SU-DHL-6 (cell line): ENCODE data around the gene CASKIN2.

Experiments
- H2AFZ ChIP-seq: fragments of 200-600 bp; sonication (generic); 2 replicates; pipeline ENCODE4 v1.6.1; 2014; ENCODE audit warnings: low read depth, mild to moderate bottlenecking, moderate library complexity, mixed read lengths, antibody characterized with exemption, low read length; ENCODE audit not compliant: severe bottlenecking
- H3F3A ChIP-seq: fragments of 200-600 bp; shearing (Covaris generic); 2 replicates; pipeline ENCODE4 v1.6.0; 2016; ENCODE audit warnings: antibody characterized with exemption, mild to moderate bottlenecking; ENCODE audit not compliant: insufficient read depth
- H3K27ac ChIP-seq: fragments of 200-600 bp; sonication (generic); 2 replicates; pipeline ENCODE4 v1.5.1; 2016; ENCODE audit warnings: low read depth, mild to moderate bottlenecking, low read length, moderate library complexity, mixed read lengths
- H3K27me3 ChIP-seq: fragments of 200-600 bp; sonication (generic), shearing (Covaris generic); 2 replicates; pipeline ENCODE4 v1.6.0; 2014; ENCODE audit warnings: mild to moderate bottlenecking, low read length
- H3K36me3 ChIP-seq: fragments of 200-600 bp; sonication (generic); 2 replicates; pipeline ENCODE4 v1.6.1; 2014; ENCODE audit warnings: mild to moderate bottlenecking, low read length, mixed read lengths
- H3K4me2 ChIP-seq: fragments of 300-600, 200-600 bp; shearing (Covaris generic), sonication (generic); 2 replicates; pipeline ENCODE4 v1.6.0; 2014; ENCODE audit warnings: low read length, low read depth, mild to moderate bottlenecking; ENCODE audit not compliant: poor library complexity, severe bottlenecking
- H3K4me3 ChIP-seq: fragments of 200-600 bp; sonication (generic); 2 replicates; pipeline ENCODE4 v1.5.1; 2014; ENCODE audit warnings: antibody characterized with exemption, low read length, mild to moderate bottlenecking, mixed read lengths; ENCODE audit not compliant: insufficient read depth, poor library complexity, severe bottlenecking
- H3K79me2 ChIP-seq: fragments of 200-600 bp; sonication (generic); 2 replicates; pipeline ENCODE4 v1.6.1; 2014; ENCODE audit warnings: mild to moderate bottlenecking, low read length, moderate library complexity; ENCODE audit not compliant: insufficient read depth
- H3K9ac ChIP-seq: fragments of 200-600 bp; sonication (generic); 2 replicates; pipeline ENCODE4 v1.7.0; 2014; ENCODE audit warnings: mild to moderate bottlenecking, low read length
- H3K9me2 ChIP-seq: fragments of 200-600 bp; sonication (generic); replicated peaks from 2 replicates; pipeline ENCODE4 v1.6.1; 2014; ENCODE audit warnings: low read length; ENCODE audit not compliant: insufficient read depth
- H3K9me3 ChIP-seq: fragments of 200-600 bp; sonication (generic); 2 replicates; pipeline ENCODE4 v1.6.1; 2014; ENCODE audit warnings: low read length, mixed read lengths; ENCODE audit not compliant: insufficient read depth
- H4K20me1 ChIP-seq: fragments of 200-600 bp; sonication (generic); 2 replicates; pipeline ENCODE4 v1.6.1; 2014; ENCODE audit warnings: low read depth, mild to moderate bottlenecking, antibody characterized with exemption, low read length, moderate library complexity, mixed read lengths
- CTCF ChIP-seq: fragments of 200-600 bp; sonication (generic); IDR thresholded peaks from one replicate; pipeline ENCODE4 v1.5.1; 2017; ENCODE audit warnings: antibody characterized with exemption, mild to moderate bottlenecking, low read length, moderate library complexity; ENCODE audit not compliant: insufficient read depth, poor library complexity, severe bottlenecking
- EZH2phosphoT487 ChIP-seq: fragments of 200-600 bp; sonication (generic), shearing (Covaris generic); conservative IDR thresholded peaks from 2 replicates; pipeline ENCODE4 v1.6.1; 2018; ENCODE audit warnings: mild to moderate bottlenecking, antibody characterized with exemption, low read length, moderate library complexity, mixed read lengths

The CASKIN2 gene

GRCh38 chr17:75512926-75513640, 2.3 kb downstream of the CASKIN2 start:
- TF ChIP-seq EZH2phosphoT487: no peak
- TF ChIP-seq CTCF: no peak
- H3K79me2 ChIP-seq: no peaks in the 10 kb centered on the region; the same call in 1 of the 2 replicates
- no peak overlapping the region for H3K9ac ChIP-seq
- H3K9me3 ChIP-seq: no peaks in the 10 kb centered on the region
- no peak overlapping the region for H3K4me2 ChIP-seq
- 0 out of 2 replicates have a peak, but pooled peaks cover 3% of the 10 kb centered on the region for H3F3A ChIP-seq
- H4K20me1 ChIP-seq: no peaks in the 10 kb centered on the region
- H3K4me3 ChIP-seq: no peak overlapping the region
- H2AFZ ChIP-seq: no peak overlapping the region
- no peaks in the 10 kb centered on the region for H3K36me3 ChIP-seq
- H3K27ac ChIP-seq: no peak overlapping the region
- no peaks in the 10 kb centered on the region for H3K9me2 ChIP-seq
- no peaks in the 10 kb centered on the region for H3K27me3 ChIP-seq

GRCh38 chr17:75511610-75512575, 3.4 kb downstream of the CASKIN2 start:
- no peak overlapping the region for H3K4me3 ChIP-seq
- no peaks in the 10 kb centered on the region for H3K9me2 ChIP-seq
- no peaks in the 10 kb centered on the region for H3F3A ChIP-seq
- H3K79me2 ChIP-seq: no peaks in the 10 kb centered on the region
- no peaks in the 10 kb centered on the region for H3K9me3 ChIP-seq
- no peak overlapping the region for H3K9ac ChIP-seq
- no peaks in the 10 kb centered on the region for H4K20me1 ChIP-seq
- H3K27ac ChIP-seq: no peak overlapping the region
- no peaks in the 10 kb centered on the region for H3K36me3 ChIP-seq
- H2AFZ ChIP-seq: no peak overlapping the region
- H3K27me3 ChIP-seq: no peaks in the 10 kb centered on the region
- H3K4me2 ChIP-seq: no peak overlapping the region
- TF ChIP-seq EZH2phosphoT487 (no peak), CTCF (no peak)

- Histone ChIP-seq H3K9ac (no peak overlapping the region), H3K79me2 (no peaks in the 10 kb centered on the region), H3K27me3 (no peaks in the 10 kb centered on the region), H2AFZ (no peak overlapping the region), H4K20me1 (no peaks in the 10 kb centered on the region), H3K27ac (no peak overlapping the region), H3K4me3 (no peak overlapping the region), H3K36me3 (no peaks in the 10 kb centered on the region), H3K9me3 (no peaks in the 10 kb centered on the region), H3K4me2 (no peak overlapping the region), H3F3A (no peaks in the 10 kb centered on the region), H3K9me2 (no peaks in the 10 kb centered on the region)
- no peak for TF ChIP-seq CTCF
- no peak for TF ChIP-seq EZH2phosphoT487
These were observed 4.1 kb downstream of the CASKIN2 start for GRCh38 chr17:75511270-75511609.
